HG02870 (cell line): Measurements from ENCODE around the gene FCN1.

Experiments
- ATAC-seq: cut with Tn5 transposase; IDR thresholded peaks from one replicate; pipeline ENCODE4 v1.9.1; 2021; ENCODE audit warnings: mild to moderate bottlenecking, moderate library complexity; ENCODE audit not compliant: unreplicated experiment

Gene FCN1

GRCh38 chr9:134951994-134952393 is 34.3 kb upstream of the FCN1 start:
- ATAC-seq = no peak

DNA sequence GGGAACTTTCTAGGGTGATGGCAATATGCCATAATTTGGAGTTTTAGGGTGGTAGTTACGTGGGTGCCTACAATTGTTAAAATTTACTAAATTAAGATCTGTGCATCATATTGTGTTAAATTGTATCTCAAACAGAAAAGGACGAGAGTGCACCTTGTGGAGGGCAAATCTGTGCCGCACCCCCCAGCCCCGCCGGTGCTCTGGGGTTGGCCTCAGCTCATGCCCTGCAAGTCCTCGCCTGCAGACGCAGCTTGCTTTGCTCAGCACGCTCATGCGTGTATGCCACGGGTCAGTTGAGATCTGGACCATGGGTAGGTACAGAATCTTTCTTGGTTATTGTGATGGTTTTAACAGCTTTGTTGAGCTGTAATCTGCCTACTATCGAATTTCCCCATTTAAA is 33.7 kb upstream of the FCN1 start:
- ATAC-seq = no peak

DNA sequence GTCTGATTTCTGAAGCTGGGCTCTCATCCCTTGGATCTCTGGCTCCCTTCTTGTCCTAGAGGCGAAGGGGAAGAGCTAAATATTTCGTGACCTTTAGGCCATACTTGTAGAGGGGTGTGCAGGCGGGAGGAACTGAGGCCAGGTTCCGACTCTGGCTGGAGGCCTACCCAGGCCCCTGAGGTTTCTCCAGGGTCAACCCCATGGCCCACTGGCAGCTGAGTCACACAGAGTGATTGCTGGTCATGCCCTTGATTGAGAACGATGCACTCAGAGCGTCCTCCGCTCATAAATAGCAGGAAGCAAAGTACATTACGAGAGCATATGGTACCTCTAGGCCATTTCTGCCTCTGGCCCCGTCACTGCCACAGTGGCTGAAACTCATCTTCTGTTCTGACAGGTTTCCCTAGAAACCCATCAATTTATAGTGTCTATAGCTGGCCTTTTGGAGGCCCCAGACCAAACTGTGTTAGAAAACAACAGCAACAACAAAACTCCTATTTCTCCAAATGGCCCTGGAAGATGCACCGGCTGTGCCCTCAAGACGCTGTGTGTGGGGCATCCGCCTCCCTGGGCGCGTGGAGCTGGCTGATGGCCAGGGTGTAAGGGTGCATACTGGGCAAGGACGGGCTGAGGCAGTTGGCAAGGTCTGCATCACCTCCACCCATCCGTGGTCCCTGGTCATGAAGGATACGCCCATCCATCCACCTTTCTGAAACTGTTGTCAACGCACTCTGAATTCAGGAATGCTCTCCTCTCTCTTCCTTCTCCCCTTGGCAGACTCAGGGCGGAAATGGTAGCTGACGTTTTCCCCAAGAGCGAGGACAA is 32.9 kb upstream of the FCN1 start:
- no peak for ATAC-seq

DNA sequence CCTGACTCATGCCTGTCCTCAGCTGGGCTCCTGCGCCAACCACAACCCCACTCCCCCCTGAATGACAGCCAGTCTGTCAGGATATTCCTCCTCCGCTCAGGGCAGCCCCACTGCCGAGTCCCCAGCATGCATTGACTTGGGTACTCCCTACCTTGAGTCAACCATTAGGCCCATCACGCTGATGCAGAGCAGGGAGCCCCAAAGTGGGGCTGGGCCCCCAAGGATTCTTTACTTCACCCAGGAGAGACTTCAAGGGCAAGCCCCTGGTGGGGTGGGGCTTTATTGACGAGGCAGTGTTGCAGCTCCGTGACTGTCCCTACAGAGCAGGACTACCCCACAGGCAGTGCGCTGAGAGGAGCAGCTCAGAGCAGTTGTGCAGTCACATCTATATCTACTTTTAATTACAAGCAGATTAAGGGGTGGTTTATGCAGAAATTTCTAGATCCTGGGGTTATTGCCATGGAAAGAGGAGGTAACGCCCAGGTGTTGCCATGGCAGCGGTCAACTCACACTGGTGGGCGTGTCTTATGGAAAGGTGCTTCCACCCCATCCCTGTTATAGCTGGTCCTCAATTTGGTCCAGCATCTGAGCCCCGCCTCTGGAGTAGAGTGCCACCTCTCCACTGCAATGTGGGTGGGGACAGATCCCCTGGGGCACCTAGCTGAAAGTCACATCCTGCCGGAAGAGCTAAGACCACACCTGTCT is 32.1 kb upstream of the FCN1 start:
- ATAC-seq = no peak

- no peak for ATAC-seq
These were observed 30.4 kb upstream of the FCN1 start for GRCh38 chr9:134948149-134948548.

DNA sequence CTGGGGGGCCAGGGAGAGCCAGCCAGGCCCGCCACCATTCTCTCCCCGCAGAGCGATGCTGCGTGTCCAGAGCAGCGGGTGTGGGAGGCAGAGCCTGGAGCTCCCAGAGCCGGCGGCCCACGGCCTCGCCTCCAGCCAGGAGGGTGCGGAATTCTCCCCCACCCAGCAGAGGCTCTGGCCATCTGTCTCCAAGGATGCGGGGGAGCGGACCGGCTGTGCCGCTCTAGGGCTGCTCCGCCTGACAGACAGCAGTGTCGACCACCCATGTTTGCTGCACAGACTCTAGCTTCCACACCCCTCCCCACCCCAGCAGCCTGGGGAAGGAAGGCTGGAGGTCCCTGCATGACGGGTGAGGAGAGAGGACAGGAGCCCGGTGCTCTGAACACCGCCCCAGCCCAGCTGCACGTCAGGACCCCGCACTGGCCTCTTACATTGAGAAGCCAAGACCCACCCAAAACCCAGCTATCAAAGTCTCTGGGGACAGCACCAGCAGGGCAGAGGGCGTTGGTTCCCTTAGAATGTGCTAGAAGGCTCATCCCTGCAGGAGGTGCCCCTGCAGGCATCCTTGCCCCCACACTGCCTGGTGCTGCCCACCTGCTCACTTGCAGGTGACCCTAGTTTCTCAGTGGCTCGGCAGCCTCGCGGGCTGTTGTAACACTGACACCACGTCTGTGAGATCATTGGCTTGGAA is 29.7 kb upstream of the FCN1 start:
- ATAC-seq = no peak

- no peak for ATAC-seq
These were observed 29.0 kb upstream of the FCN1 start for GRCh38 chr9:134946663-134947062.

DNA sequence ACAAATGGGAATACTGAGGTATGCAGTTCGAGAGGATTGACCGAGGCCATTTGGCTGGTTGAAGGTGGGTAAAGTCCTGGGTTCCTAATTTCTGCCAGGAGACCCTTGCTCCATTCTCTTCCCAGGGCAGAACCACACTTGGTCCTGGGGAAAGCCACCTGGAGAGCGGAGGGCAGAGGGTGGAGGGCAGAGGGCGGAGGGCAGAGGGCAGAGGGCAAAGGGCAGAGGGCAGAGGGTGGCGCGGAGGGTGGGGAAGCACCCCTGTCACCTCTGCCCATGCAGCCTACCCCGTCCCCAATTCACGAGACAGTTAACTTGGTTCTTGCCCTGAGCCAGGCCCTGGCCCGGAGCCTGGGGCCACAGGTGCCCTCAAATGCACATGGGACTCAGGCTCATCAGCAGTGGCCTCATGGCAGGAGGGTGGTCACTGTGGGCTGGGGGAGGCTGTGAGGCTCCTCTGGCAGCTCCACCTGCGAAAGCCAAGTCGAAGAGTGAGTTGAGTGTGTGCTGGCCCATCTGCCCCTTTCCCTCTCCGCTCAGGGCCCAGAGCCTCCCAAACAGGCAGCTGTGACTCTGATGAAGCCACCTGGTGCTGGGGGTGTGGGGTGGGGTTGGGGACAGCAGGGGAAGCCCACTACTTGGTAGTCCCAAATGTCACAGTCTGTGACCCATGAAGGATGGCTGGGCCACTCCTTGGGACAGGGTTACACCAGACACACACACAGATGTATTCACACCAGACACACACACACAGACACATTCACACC is 28.0 kb upstream of the FCN1 start:
- ATAC-seq = no peak

- no peak for ATAC-seq
These were observed 27.2 kb upstream of the FCN1 start for GRCh38 chr9:134944916-134945315.

- ATAC-seq = no peak
These were observed 26.7 kb upstream of the FCN1 start for GRCh38 chr9:134944351-134944802.

- no peak for ATAC-seq
These were observed 26.1 kb upstream of the FCN1 start for GRCh38 chr9:134943836-134944235.

DNA sequence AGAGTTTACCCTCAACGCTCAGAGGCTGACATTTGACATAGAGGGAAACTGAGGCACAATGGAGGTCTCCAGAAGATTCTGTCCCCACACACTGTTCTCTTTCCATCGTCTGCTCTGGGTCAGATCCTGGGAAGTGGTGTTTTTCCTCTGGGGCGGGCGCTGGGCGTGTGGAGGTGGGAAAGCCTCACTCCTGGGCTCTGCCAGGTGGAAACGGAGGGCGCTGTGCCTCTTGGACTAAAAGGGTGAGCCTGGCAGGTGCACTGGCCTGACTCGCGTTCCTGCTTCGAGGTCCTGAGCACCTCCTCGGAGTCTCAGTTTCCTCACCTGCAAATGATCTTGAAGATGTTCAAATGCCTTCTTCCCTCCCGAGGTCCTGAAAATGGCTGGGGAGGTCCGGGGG is 25.7 kb upstream of the FCN1 start:
- ATAC-seq = no peak

DNA sequence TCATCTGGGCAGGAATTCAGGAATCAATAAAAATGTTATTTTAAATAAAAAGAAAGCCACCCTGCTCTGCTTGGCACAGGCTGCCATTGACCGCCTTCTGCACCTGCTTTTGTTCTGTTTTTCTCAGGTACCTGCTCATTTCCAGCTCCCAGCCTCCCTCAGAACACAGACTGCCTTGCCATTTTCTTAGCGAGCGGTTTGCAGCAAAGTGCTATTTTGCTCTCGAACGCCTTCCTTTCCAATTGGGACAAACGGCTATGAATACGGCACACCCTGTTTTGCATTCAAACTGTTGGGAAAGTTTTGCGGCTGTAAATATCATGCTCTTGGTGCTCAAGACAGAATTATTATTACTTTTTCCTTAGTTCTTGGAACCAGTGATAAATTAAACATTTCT is 25.1 kb upstream of the FCN1 start:
- no peak for ATAC-seq

DNA sequence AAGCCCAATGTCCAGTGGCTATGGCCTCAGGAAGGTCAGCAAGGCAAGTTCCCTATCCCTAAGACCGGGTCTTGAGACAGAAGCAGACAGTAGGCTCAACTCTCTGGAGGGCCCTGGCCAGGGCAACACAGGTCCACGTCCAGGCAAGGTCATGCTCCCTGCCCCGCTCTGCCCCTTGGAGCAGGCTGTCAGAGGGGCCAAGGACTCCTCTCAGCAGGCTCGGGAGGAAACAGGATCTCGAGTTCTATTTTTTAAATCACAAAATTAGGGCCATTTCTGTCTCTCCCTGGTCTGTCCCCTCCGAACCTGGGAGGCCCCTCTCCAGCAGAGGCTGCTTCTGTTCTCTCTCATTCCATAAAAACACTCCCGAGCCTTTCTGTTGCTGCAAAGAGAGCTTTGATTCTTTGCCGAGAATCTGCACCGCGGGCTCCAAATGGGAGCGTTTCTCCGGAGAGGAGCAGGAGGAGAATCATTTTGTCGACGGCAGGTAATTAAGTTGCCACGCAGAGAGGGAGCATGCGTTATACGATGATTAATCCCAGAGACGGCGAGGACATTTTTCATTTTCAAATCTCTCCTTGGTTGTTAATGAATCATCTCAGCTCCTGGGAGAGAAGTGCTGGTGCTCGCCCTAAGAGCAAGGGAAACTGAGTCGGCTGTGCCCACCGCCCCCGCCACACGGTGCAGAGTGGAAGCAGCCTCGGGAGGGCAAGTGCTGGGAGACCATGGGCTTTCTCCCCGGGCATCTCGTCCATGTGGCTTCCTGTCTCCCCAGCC is 24.5 kb upstream of the FCN1 start:
- ATAC-seq = no peak

- ATAC-seq = no peak
These were observed 22.8 kb upstream of the FCN1 start for GRCh38 chr9:134940236-134941208.

GRCh38 chr9:134939836-134940235 is 22.1 kb upstream of the FCN1 start:
- no peak for ATAC-seq

DNA sequence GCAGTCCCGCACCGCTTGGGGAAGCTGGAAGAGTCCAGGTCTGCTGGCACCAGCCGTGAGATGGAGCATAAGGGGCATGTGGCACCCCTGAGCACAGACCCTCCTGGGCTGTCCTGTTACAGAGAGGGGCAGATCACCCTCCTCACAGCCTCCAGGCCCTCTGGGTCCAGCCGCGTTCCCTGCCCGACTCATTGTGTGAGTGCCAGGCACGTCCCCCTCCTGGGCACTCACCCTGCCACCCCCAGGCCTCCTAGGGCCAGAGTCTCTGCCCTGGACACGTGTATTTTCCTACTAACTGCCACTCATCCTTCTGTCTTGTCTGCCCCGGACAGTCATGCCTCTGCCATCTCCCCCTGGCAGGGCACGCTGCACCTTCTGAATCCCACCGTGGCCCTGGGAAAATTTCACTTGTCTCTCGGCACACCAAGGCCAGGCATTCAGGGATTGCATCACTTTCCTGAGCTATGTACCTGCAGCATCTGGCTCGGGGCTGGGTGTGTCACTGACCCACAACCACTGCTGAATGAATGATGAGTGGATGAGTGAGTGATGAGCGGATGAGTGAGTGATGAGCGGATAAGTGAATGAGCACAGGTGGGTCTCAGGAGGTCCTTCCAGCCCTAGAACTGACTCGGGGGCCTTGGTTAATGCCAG is 21.5 kb upstream of the FCN1 start:
- no peak for ATAC-seq

GRCh38 chr9:134938346-134939079 is 20.8 kb upstream of the FCN1 start:
- ATAC-seq = no peak
